ENCODE measurements around the gene CLDN10. TPM values are rescaled to one million over a fixed set of nuclear protein-coding genes. Genes with fewer than 3 reads are reported as not detected.

CLDN10 gene
- 0.95 and 0.96 TPM in 2 replicates for polyA plus RNA-seq (2011; rRNA removed)
- polyA plus RNA-seq (2012; cell fraction: cytosol; rRNA removed) = 0.17 and 0.23 TPM in 2 replicates
- polyA plus RNA-seq (2012; cell fraction: nucleus; rRNA removed) = 0.06 TPM in 1 of 2 replicates, not detected in the other
- 0.12 to 0.18 TPM in 2 of 3 replicates, not detected in the other for polyA plus RNA-seq (2017; fragmentation: RNase III; extraction: RNeasy Plus Mini Kit Qiagen cat#74134 plus additional on column Dnase treatment)
- 0.39 TPM in 1 of 2 replicates, not detected in the other for polyA minus RNA-seq (2011; rRNA and poly(A)+ RNA removed)

- Histone ChIP-seq H3K9me3 (no peaks in the 10 kb centered on the region), H3K4me3 (peak within 1 kb of the TSS; percentile 32; the same call in 2 of the 3 replicates), H3K4me1 (no peaks in the 10 kb centered on the region), H3K27ac (no peak within 1 kb of the TSS), H3K4me2 (peak within 1 kb of the TSS; percentile 53)
- 44% methylated on average over 10 of the region's 70 CpGs for WGBS (ENCODE audit: missing lambda C conversion rate)
- peak in 1 of 2 experiments; percentile 24 for DNase-seq (ENCODE audit: low read depth in 1 of 2, low spot score in 1 of 2)
- peak; percentile 78 to 91 for ATAC-seq
- ChIA-PET POLR2A (no interaction called here), CTCF (interaction anchor here (1.1 to 1.7 kb wide), 2 partner anchors 16 to 69 kb away, joined by 3 to 5 read pairs; no protein-coding TSS in a partner anchor)
- no peak for TF ChIP-seq HOXB13 (CRISPR knock-in tag; IDR thresholded peaks at IDR 0.05; ENCODE audit: low read depth)
- TF ChIP-seq GATA3 (IDR thresholded peaks at IDR 0.05; ENCODE audit: borderline replicate concordance) = no peak
- TF ChIP-seq CEBPB (IDR thresholded peaks at IDR 0.05) = no peak
- no peak for TF ChIP-seq RCOR1 (IDR thresholded peaks at IDR 0.05; ENCODE audit: low read depth, low read length)
- TF ChIP-seq CTCF (IDR thresholded peaks at IDR 0.05) = 0 out of 3 replicates have a peak, but pooled peaks have one; percentile 9
- TF ChIP-seq BCL3 (IDR thresholded peaks at IDR 0.05) = no peak
- FAIRE-seq = no peak
Measured at GRCh38 chr13:95552539-95553441, at the start of gene CLDN10. TSS of gene CLDN10 (plus strand) at chr13:95552720. CDS start at chr13:95552754, 34 bp downstream.

GRCh38 chr13:95503662-95504061, 48.9 kb upstream of the CLDN10 start:
- FAIRE-seq (no peak), ATAC-seq (no peak), DNase-seq (ENCODE audit: low read depth in 1 of 2, low spot score in 1 of 2) (no peak)
- Histone ChIP-seq H3K27ac (no peak overlapping the region), H3K4me2 (no peak overlapping the region), H3K9me3 (peaks cover 7% of the 10 kb centered on the region; the same call in 1 of the 3 replicates), H3K4me1 (peaks cover 7% of the 10 kb centered on the region; the same call in 1 of the 3 replicates), H3K4me3 (no peak overlapping the region)
- 83% methylated on average over 1 of the region's 1 CpG for WGBS (ENCODE audit: missing lambda C conversion rate)
- TF ChIP-seq HDAC2 (IDR thresholded peaks at IDR 0.05) = no peak
- no peak for TF ChIP-seq HOXA7 (CRISPR knock-in tag; IDR thresholded peaks at IDR 0.05)
- no peak for TF ChIP-seq POLR2AphosphoS2 (conservative IDR thresholded peaks at IDR 0.05; ENCODE audit: low read length)
- no peak for TF ChIP-seq SREBF2 (IDR thresholded peaks at IDR 0.05)
- no peak for TF ChIP-seq RNF2 (IDR thresholded peaks at IDR 0.05; ENCODE audit: borderline replicate concordance, low read depth)
- no peak for TF ChIP-seq MYC (IDR thresholded peaks at IDR 0.05; ENCODE audit: borderline replicate concordance, low read length)
- no peak for TF ChIP-seq ZC3H11A (IDR thresholded peaks at IDR 0.05)
- no peak for TF ChIP-seq NR3C1 (IDR thresholded peaks at IDR 0.05)
- TF ChIP-seq ZFP36 (IDR thresholded peaks at IDR 0.05; ENCODE audit: borderline replicate concordance, partially characterized antibody) = no peak
- no peak for TF ChIP-seq RARB (CRISPR knock-in tag; IDR thresholded peaks at IDR 0.05)
- no peak for TF ChIP-seq E2F6 (IDR thresholded peaks at IDR 0.05; ENCODE audit: borderline replicate concordance, low read depth)
- no peak for TF ChIP-seq NPAS2 (CRISPR knock-in tag; IDR thresholded peaks at IDR 0.05; ENCODE audit: borderline replicate concordance)
- CTCF ChIA-PET = no interaction called here
- POLR2A ChIA-PET = no interaction called here

All from A549 (cell line).